NCI-H2196 treated with DMSO at 0.1 percent for 48 hours (cell line): Measurements from ENCODE around the gene APBB2.
"Not testable (repeated sequence)": the region's sequence is repeated elsewhere in the genome, so short reads cannot be mapped to it uniquely, and the experiment has no call there.

Experiments
- DNase-seq: peaks from one replicate; lab custom pipeline; 2025; ENCODE audit not compliant: unreplicated experiment; lab: John Stamatoyannopoulos, UW

The APBB2 gene

DNA sequence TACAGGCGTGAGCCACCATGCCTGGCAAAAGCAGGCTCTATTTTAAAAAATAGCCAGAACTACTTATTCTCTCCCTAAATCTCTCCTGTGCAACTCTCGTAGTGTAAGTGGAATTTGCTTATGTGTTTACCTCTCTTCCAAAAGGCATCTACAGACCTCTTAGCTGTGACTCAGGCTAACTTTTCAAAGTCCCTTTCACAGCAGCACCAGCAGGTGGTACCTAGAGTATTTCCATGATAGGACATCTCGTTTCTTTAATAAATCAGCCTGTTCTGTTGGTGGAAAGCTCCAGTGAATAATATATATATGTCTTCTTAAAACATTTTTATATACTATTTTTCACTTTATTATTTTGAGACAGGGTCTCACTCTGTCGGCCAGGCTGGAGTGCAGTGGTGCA lies 375.6 kb downstream of the APBB2 start:
- no peak for DNase-seq

DNA sequence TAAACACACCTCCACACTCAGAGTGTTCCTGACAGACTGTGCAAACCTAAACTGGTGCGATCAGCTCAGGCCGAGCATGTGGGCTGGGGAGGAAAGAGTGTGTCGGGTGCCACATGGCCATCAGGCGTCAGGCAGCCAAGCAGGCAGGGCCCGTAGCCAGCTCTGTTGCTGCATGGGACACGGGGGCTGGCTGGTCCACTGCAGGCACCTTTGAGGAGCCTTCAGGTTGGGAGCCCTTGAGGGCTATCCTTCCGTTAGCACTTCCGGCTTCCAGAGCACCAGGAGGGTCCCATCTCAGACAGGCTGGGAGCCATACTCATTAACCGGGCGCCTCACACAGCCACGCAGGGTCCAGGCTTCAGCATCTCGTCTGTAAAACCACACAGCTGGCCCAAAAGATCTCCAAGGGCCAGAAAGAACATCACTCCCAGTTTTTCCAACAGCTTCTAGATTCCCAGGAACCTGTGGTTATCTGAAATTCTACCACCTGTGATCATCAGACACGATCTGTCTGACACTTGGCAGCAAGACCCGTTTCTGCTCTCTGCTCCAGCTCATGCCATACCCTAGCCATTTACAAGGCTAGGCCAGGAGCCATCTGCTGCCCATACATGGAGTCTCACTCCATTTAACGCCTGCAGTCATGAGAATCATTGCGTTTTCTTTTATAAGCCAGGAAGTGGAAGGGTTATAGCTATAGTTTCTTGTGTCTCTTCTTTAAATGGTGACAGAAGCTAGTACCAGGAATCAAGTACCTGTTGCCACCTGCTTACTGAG lies 377.1 kb downstream of the APBB2 start:
- peak; percentile 50 for DNase-seq

DNA sequence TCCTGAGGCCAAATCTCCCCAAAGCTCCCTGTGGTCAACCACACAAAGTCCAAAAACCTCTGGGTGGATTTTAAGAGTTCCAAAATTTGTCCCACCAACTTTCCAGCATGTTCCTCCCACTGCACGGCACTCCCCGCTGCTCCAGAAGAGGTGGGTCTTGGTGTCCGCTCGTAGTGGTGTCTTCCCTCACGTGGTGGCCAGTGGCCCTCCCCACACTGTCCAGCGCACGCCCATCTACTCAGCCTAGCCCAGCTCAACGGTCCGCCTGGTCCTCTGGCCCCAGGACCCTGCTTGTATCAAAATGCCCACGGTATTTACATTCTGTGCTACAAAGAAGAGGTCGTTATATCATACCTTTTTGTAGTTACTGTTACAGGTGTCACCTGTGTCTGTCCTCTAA lies 381.1 kb downstream of the APBB2 start:
- no peak for DNase-seq

DNA sequence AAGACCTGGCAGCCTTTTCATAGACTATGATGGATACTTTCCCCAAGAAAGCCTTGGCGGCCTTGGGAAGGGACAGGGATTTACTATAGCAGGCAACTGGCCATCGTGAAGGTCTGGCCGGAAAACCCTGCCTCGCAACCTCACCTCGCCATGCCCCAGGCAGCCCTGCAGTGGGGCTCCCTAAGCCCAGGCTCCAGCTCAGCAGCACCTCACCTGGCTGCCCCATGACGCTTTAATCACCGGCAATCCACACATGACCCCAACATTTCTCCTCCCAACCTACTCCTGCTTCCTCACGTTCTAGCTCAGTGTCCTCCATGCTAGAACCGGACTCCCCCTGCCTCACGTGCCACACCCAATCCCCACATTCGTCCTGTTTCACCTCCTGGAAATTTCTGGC lies 382.2 kb downstream of the APBB2 start:
- no peak for DNase-seq

DNA sequence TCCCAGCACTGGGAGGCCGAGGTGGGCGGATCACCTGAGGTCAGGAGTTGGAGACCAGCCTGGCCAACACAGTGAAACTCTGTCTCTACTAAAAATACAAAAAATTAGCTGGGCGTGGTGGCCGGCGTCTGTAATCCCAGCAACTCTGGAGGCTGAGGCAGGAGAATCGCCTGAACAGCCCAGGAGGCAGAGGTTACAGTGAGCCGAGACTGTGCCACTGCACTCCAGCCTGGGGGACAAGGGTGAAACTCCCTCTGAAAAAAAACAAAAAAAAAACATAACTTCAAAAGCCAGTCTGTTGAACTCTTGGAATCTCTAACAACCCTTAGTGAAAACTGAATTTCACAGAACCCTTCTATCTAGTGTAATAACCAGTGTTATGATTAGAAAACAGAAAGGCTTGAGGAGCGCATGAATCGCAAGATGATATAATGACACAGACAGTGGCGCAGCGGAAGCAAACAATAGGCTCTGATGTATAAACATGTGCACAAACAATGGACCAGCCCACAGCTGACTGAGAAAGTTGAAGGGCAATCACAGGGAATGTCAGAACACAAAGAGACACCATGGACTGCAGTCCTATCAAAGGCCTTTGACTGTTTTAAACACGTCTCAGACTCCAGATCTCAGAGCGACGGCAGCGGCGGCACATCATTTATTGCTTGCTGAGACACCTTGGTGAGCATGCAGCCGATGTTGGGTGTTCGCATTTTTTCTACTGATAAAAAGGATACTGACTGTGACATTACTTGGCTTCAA lies 383.0 kb downstream of the APBB2 start:
- DNase-seq = no peak

DNA sequence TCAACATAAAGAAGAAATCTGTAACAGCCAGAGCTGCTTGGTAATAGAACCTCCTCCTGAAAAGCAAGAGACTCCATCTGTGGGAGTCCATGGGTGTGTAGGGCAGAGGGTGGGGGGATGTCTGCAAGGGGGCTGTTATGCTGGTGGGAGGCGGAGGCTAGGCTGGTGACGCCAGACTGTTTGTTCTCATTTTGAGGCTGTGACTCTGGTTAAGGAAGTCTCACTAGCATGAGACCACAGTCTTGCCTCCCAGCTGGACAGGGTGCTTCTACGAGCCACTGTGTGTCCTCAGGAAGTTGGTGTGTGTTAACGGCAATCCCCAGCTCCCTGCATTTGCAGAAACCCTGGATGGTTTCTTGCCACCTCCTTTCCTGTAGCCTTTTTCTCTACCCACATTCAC lies 384.8 kb downstream of the APBB2 start:
- DNase-seq = no peak

DNA sequence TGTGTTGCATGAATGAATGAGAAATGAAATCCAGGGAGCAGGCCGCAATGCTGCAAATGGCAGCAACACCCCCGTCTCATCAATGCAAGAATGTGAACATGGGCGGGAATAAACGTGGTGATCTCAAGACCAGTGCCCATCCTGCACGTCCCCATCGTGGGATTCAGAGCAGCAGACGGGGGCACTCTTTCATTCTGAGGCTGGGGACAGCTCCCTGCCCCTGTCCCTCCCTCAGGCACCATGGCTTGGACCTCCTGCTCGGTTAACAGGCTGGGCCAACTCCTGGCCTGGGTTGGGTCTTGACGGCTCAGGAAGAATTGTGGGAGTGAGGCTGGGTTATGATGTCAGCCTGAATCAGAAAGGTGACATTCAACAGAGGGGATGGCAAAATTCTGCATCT lies 385.7 kb downstream of the APBB2 start:
- no peak for DNase-seq

DNA sequence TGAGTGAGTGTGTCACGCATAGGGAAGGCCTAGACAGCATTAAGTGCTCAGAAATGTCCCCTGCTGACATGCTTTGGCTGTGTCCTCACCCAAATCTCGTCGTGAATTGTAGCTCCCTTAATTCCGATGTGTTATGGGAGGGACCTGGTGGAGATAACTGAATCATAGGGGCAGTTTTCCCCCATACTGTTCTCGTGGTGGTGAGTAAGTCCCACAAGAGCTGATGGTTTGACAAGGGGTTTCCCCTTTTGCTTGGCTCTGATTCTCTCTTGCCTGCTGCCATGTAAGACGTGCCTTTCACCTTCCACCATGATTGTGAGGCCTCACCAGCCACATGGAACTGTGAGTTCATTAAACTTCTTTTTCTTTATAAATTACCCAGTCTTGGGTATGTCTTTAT lies 386.6 kb downstream of the APBB2 start:
- no peak for DNase-seq

DNA sequence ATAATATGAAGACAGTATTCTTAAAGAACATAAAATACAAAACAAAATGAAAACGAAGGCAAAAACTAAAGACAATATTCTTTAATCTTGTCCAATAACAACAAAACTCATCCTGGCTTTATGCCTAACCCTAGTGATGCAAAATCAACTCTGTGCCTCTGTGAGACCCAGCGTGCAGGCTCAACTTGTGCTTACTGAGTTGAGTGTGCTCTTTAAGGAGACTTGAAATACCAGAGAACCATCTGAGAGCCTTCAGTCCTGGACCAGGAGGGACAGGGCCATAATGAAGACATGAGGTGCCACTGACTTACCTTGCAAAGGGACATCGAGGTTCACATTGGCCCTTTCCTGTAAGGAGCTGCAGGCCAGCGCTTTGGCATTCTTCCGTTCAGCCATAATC lies 387.5 kb downstream of the APBB2 start:
- no peak for DNase-seq

DNA sequence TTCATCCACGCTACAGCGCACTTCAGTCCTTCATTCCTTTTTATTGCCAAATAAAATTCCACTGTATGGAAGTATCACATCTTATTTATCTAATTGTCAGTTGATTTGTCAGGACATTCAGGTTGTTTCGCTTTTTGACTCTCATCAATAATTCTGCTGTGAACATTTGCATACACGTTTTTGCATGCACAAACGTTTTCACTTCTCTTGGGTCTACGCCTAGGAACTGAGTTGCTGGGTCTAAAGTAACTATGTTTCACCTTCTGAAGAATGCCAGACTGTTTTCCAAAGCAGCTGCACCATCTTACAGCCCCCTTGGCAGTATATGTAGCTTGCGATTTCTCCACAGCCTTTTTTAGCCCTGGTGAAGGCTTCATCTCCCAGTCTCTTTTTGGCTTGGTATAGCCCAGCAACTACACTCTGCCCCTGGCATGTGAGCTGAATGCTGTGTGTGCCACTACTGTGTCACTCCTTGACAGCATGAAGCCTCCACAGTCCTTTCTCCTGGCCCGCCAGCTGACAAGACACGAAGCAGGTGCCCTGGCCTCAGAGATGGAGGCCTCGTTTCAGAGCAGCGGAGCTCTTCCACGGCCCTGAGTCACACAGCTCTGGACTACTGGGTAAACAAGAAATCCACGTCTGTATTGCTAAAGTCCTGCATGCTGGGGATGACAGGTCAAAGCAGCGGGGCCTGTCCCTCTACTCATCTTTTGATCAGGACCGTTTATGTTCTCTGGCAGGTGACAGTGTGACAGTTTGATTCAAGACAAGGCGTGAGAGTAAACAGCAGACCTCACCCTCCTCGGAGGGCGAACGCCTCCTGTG lies 389.1 kb downstream of the APBB2 start:
- DNase-seq = no peak

DNA sequence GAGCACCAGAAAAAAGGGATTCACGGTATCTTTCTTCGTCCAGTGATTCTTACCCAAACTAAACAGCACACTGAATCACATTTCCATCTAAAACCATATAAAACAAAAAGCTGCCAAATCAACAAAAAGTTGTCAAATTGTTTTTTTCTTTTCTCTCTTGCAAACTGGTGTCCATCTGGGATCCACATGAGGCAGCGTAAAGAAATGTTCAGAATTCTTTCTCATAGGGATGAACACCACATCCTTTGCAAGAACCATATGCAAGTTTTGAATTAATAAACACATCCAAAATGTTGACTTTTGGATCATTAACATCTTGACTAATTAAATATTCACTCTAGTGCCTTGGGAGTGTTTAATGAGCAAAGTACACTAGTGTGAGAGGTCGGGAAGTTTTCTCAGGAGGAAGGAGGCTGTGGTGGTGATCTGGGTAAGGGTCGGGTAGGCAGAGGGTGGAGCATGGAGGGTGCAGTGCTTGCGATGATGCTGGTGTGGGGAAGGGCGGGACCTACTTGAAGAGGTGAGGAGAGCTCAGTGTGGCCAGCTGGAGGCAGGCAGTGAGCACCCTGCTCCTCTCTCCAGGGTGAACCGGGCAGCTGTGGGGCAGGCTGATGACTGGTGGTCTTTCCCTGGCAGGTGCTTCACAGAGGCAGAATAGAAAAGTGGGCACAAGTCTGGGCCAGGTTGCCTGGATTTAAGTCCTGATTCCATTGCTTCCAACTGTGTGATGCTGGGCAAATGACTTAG lies 391.7 kb downstream of the APBB2 start:
- DNase-seq = no peak

DNA sequence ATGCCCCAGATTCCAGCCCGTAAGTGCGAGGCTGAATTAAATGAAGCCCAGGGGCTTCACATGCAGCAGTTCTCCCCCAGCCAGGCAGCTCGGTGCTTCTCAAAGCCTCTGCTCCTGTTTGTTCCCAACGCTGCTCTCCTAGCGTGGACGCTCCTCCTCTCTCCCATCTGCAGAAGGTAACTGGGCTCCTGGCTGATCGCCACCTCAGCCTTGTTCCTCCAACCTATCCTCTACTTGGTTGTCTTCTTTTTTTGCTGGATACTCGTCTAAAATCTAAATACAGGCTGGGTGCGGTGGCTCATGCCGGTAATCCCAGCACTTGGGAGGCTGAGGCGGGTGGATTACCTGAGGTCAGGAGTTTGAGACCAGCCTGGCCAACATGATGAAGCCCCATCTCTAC lies 394.2 kb downstream of the APBB2 start:
- no peak for DNase-seq

DNA sequence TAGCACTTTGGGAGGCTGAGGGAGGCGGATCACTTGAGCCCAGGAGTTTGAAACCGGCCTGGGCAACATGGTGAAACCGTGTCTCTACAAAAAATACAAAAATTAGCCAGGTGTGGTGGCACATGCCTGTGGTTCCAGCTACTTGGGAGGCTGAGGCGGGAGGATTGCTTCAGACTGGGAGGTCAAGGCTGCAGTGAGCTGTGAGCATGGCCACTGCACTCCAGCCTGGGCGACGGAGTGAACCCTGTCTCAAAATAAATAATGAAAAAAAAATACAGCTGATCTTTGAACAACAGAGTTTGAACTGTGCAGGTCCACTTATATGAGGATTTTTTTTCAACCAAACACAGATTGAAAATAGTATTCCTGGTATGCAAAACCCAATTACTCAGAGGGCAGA lies 397.2 kb downstream of the APBB2 start:
- DNase-seq = not testable (repeated sequence)

DNA sequence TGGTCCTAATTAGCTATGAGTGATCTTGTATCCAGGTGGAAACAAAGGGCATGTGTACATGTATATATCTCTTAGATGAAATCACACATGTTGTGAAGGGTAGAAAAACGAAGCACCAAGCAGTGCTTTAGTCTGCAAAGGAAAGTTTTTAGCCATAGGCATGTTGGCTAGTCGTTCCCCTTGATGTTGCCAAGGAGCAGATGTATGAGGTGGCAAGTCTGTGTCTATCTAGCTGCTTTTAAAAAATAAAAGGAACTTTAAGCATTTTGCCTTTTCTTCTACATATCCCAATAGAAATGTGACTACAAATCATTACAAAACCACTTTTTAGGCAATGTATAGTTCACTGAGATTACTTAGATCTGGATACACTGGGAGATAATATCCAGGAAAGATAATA lies 401.5 kb downstream of the APBB2 start:
- DNase-seq = no peak

DNA sequence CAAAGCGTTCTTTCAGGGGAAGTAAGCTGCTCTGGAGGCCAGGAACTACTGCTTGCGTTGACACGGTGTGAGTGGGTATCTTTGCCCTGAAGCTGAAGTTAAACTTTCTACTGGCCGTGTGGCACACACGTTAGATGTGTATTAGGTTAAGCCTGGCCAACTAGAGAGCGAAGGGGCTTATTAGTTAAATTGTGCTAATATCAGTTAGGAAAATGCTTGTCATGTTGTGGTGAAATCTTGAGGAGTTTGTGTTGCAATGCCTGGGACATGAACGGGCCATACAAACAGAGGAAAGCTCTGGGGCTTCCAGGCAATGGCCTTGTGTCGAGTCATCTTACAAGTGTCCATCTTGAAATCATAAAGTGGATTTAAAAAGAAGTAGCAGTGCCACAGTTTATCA lies 402.0 kb downstream of the APBB2 start:
- DNase-seq = no peak

DNA sequence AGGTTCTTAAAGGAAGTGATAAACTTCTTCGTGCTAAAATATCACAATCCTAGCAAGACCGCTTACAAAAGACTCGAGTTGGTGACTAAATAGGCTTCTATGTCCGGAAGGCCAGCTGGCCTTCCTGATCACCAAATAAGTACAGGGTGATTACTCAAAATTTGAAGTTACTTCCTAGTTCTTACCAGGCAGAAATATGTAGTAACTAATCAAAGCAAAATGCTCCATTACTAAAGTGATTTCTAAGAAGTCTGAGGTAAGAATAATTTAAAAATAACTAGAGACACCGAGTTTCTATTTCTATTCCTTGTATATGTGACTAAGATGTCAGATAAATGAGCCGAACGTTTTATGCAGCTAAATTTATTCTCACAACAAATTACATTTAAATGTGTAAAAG lies 402.4 kb downstream of the APBB2 start:
- no peak for DNase-seq

DNA sequence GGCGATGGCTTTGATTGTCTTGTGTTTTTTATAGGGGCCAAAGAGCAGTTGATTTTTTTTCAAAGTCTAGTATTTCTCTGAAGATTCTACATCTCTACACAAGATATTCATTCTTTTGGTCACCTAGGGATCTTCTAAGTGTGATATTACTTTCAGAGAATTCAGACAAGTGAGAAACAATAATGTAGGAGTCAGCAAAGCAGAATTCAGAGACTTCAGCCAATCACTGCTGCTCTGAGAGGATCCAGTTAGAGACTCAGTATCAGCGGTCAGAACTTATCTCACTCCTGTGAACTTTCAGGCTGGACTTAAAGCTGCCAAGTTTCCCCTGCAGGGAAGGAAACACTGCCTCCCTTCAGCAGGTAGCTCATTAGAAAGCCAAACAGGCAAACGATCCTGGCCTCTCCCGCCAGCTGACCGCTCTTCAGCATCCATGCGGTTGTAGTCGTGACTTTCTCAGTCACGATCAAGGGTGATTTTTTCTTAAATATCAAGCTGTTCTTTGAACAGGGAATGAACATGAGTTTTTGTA lies 405.4 kb downstream of the APBB2 start:
- no peak for DNase-seq

DNA sequence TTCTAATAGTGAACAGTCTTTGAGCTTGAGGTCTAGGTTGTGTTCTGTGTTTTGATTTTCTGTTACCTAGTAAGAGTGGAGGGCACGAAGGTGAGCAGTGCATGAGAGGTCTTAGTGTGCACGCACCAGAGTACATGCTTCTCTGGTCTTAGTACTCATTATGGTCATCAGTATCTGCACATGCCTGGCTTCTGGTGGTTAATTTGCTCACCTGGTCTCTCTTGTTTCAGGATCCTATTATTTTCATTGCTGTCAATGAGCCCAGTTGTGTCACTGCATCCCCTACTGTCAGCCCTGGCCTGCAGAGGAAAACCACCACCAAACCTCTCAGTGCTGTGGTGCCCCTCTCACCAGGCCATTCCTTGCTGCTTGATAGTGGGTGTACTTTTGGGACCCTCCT lies 409.7 kb downstream of the APBB2 start:
- no peak for DNase-seq

DNA sequence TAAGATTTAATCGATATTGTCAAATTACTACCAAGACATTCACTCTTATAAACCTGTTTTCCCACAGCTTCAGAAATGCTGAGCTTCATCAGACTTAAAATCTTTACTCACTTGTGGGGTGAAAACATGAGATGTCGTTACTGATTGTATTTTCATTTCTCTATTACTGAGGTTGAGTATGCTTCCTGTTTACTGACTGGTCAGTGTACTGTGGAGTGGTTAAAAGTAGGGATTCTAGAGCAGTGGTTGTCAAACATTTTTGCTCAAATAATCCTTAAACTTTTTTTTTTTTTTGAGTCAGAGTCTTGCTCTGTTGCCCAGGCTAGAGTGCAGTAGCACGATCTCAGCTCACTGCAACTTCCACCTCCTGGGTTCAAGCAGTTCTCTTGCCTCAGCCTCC lies 414.3 kb downstream of the APBB2 start:
- no peak for DNase-seq

DNA sequence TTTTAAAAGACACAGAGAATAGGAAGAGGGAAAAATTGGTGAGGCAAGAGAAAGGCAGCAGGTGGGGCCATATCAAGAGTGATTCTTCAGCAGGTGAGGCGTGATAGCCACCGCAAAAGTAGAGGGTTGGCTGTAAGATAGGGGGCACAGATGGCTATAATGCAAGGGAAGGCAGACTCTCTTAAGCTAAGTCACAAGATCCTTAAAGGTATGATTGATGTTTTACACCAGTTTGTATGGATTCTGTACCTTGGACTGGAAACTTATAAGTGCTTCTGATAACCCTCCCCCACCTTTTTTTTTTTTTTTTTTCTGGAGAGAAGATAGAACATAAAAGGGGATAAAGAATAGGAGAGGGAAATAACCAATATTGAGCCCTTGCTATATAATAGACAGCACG lies 424.6 kb downstream of the APBB2 start:
- DNase-seq = no peak

DNA sequence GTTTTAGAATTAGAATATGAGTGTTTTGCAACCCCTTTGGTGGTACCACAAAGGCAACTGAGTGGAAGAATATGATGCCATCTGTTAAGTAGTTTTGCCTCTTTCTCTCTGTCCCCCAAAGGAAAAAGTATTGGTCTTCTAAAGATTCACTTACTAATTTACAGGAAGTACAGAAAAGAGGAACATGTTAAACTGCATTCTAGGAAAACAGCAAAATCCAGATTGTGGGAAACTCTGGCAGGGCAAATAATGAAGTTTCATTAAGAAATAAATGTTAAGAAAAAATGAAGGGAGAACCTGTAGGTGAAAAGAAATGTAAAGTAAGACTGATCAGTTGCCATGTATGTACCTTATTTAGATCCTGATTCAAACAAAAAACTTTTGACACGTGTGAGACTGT lies 425.3 kb downstream of the APBB2 start:
- no peak for DNase-seq
